ENCODE data around the gene OR2B3.

Gene OR2B3

GRCh38 chr6:29081312-29081711, 5.8 kb downstream of the OR2B3 start:
- Histone ChIP-seq H3K4me1 (ENCODE audit: control insufficient read depth, insufficient read depth, low read length) (no peaks in the 10 kb centered on the region), H3K9me3 (ENCODE audit: control insufficient read depth, low read length) (no peaks in the 10 kb centered on the region), H3K36me3 (ENCODE audit: control insufficient read depth, insufficient read depth, low read length, severe bottlenecking) (no peaks in the 10 kb centered on the region), H3K9ac (ENCODE audit: low read length) (no peak overlapping the region), H3K4me3 (ENCODE audit: low read length) (no peak overlapping the region), H3K27me3 (replicated peaks; ENCODE audit: control insufficient read depth, insufficient read depth, low read length) (no peaks in the 10 kb centered on the region)
- DNase-seq (ENCODE audit: low read depth) = no peak

- no peaks in the 10 kb centered on the region for H3K36me3 ChIP-seq (ENCODE audit: control insufficient read depth, insufficient read depth, low read length, severe bottlenecking)
- no peaks in the 10 kb centered on the region for H3K9me3 ChIP-seq (ENCODE audit: control insufficient read depth, low read length)
- H3K27me3 ChIP-seq (replicated peaks; ENCODE audit: control insufficient read depth, insufficient read depth, low read length) = no peaks in the 10 kb centered on the region
- no peak overlapping the region for H3K4me3 ChIP-seq (ENCODE audit: low read length)
- no peaks in the 10 kb centered on the region for H3K4me1 ChIP-seq (ENCODE audit: control insufficient read depth, insufficient read depth, low read length)
- DNase-seq (ENCODE audit: low read depth) = no peak
- H3K9ac ChIP-seq (ENCODE audit: low read length) = no peak overlapping the region
Observed at GRCh38 chr6:29079203-29079602, 7.9 kb downstream of the OR2B3 start.

GRCh38 chr6:29071831-29072723, 15.0 kb downstream of the OR2B3 start:
- peak; percentile 15 for DNase-seq (ENCODE audit: low read depth)
- no peaks in the 10 kb centered on the region for H3K4me1 ChIP-seq (ENCODE audit: control insufficient read depth, insufficient read depth, low read length)

GRCh38 chr6:29051680-29052079, 35.4 kb downstream of the OR2B3 start:
- Histone ChIP-seq H3K4me3 (ENCODE audit: low read length) (no peak overlapping the region), H3K27me3 (replicated peaks; ENCODE audit: control insufficient read depth, insufficient read depth, low read length) (no peaks in the 10 kb centered on the region), H3K9me3 (ENCODE audit: control insufficient read depth, low read length) (no peaks in the 10 kb centered on the region), H3K4me1 (ENCODE audit: control insufficient read depth, insufficient read depth, low read length) (no peaks in the 10 kb centered on the region), H3K9ac (ENCODE audit: low read length) (no peak overlapping the region), H3K36me3 (ENCODE audit: control insufficient read depth, insufficient read depth, low read length, severe bottlenecking) (no peaks in the 10 kb centered on the region)
- DNase-seq (ENCODE audit: low read depth) = no peak

More at GRCh38 chr6:29071831-29072723, 15.0 kb downstream of the OR2B3 start:
- Histone ChIP-seq H3K9me3 (ENCODE audit: control insufficient read depth, low read length) (no peaks in the 10 kb centered on the region), H3K4me3 (ENCODE audit: low read length) (no peak overlapping the region), H3K27me3 (replicated peaks; ENCODE audit: control insufficient read depth, insufficient read depth, low read length) (no peaks in the 10 kb centered on the region), H3K9ac (ENCODE audit: low read length) (no peak overlapping the region), H3K36me3 (ENCODE audit: control insufficient read depth, insufficient read depth, low read length, severe bottlenecking) (no peaks in the 10 kb centered on the region)

- Histone ChIP-seq H3K27me3 (replicated peaks; ENCODE audit: control insufficient read depth, insufficient read depth, low read length) (no peaks in the 10 kb centered on the region), H3K4me1 (ENCODE audit: control insufficient read depth, insufficient read depth, low read length) (no peaks in the 10 kb centered on the region), H3K36me3 (ENCODE audit: control insufficient read depth, insufficient read depth, low read length, severe bottlenecking) (no peaks in the 10 kb centered on the region), H3K4me3 (ENCODE audit: low read length) (no peak within 1 kb of the TSS), H3K9ac (ENCODE audit: low read length) (no peak within 1 kb of the TSS), H3K9me3 (ENCODE audit: control insufficient read depth, low read length) (no peaks in the 10 kb centered on the region)
- DNase-seq (ENCODE audit: low read depth) = no peak
Observed at GRCh38 chr6:29045075-29045474, 42.0 kb downstream of the OR2B3 start, which contains the start of gene OR2W1. TSS of gene OR2W1 (minus strand) at chr6:29045175. CDS start at chr6:29045175, 0 bp downstream.

All from adipocyte (in vitro differentiated cells).